K562 (cell line): ENCODE results near the gene SLX4IP. TPM values are rescaled to one million over a fixed set of nuclear protein-coding genes. Genes with fewer than 3 reads are reported as not detected.

Experiments
- HNRNPK ChIP-seq: fragments of 200-400 bp; formaldehyde crosslinking; IDR thresholded peaks from one replicate; pipeline ENCODE4 v1.6.1; 2018; ENCODE audit warnings: mild to moderate bottlenecking, low read depth, low read length; ENCODE audit not compliant: poor library complexity, severe bottlenecking
- MGA ChIP-seq: fragments of 450-650 bp; IDR thresholded peaks from 2 replicates; pipeline ENCODE4 v1.6.1; 2016; ENCODE audit warnings: mild to moderate bottlenecking, moderate library complexity
- NFE2L1 ChIP-seq: fragments of 450-650 bp; IDR thresholded peaks from 2 replicates; pipeline ENCODE4 v1.6.1; 2016; ENCODE audit warnings: missing genetic modification characterization, low read depth, mild to moderate bottlenecking, missing compliant biosample characterization, moderate library complexity, borderline replicate concordance
- NUFIP1 ChIP-seq: fragments of 450-650 bp; IDR thresholded peaks from 2 replicates; pipeline ENCODE4 v1.6.1; 2018; ENCODE audit not compliant: partially characterized antibody
- RREB1 ChIP-seq: fragments of 250-450 bp; sonication (Bioruptor Pico); IDR thresholded peaks from 2 replicates; pipeline ENCODE4 v1.4.0; 2020
- U2AF1 ChIP-seq: fragments of 200-400 bp; formaldehyde crosslinking; optimal IDR thresholded peaks from 2 replicates; pipeline ENCODE3; 2017; ENCODE audit warnings: mild to moderate bottlenecking, low read depth, low read length, moderate library complexity
- ZC3H11A ChIP-seq: IDR thresholded peaks from 2 replicates; pipeline ENCODE4 v1.6.1; 2012; ENCODE audit warnings: low read depth, low read length, improper control_type of control experiment
- ZFP36 ChIP-seq: fragments of 150-350 bp; IDR thresholded peaks from 2 replicates; pipeline ENCODE4 v1.6.1; 2018; ENCODE audit warnings: low read length, low read depth; ENCODE audit not compliant: partially characterized antibody
- ZNF511 ChIP-seq: sonication (generic); formaldehyde crosslinking; IDR thresholded peaks from 2 replicates; pipeline ENCODE4 v1.8.0; 2022; ENCODE audit warnings: mild to moderate bottlenecking, missing genetic modification reagents
- polyA plus RNA-seq, 8 experiments: library from polyadenylated mRNA; depleted of rRNA in 4 of 8; stranded (reverse) in 5 of 8; unstranded in 3 of 8; fragments of >200 nt; fragmentation: Nextera tagmentation in 2 of 8; fragmentation: Illumina TruSeq in 1 of 8; extraction: Ambion mirVana in 2 of 8; extraction: Trizol in 1 of 8; gene quantifications; 2 replicates each; pipeline versions ENCODE4 v1.2.1 to v1.2.3, GENCODE V29; 2011 to 2014; ENCODE audit warnings: inconsistent platforms in 1 of 8, missing spikeins in 1 of 8
- total RNA-seq, 7 experiments: library from RNA; depleted of rRNA in 6 of 7; stranded (reverse); fragments of >200 nt in 6 of 7; fragmentation: Illumina TruSeq in 2 of 7; extraction: Trizol in 2 of 7; gene quantifications; 2 replicates each; pipeline versions ENCODE4 v1.2.1 to v1.2.3, GENCODE V29; 2011 to 2021; ENCODE audit warnings: low replicate concordance in 1 of 7

SLX4IP gene
- total and polyA plus RNA-seq, 9 of the 15 experiments (the other 6 are each of a cell fraction or from before 2014, with no cell fraction given), result 1.5 to 5.9 (median 3.5) TPM

GRCh38 chr20:10671221-10671918 lies 236.3 kb downstream of the SLX4IP start (continued):
- TF ChIP-seq MGA, result peak; percentile 44; the same call in 1 of the 2 replicates
- no peak for TF ChIP-seq ZNF511 (CRISPR knock-in tag)
- TF ChIP-seq U2AF1, result no peak
- no peak for TF ChIP-seq ZFP36
- no peak for TF ChIP-seq RREB1 (CRISPR knock-in tag)
- no peak for TF ChIP-seq ZC3H11A
- TF ChIP-seq NUFIP1, result no peak
- no peak for TF ChIP-seq HNRNPK
- no peak for TF ChIP-seq NFE2L1 (tag)
